ENCODE measurements around the gene USP3. TPM values are rescaled to one million over a fixed set of nuclear protein-coding genes. Genes with fewer than 3 reads are reported as not detected.

USP3 gene
- total and polyA plus RNA-seq, 3 donors from 2014 or later, result 23.2 to 43.1 (median 38.5) TPM

- Histone ChIP-seq H3K4me3 (peak overlapping the region in 1 of 2 donors; percentile 27), H3K4me1 (peaks cover 3% of the 10 kb centered on the region), H3K27ac (no peak overlapping the region), H3K36me3 (ENCODE audit: low read depth, missing control alignments) (no peaks in the 10 kb centered on the region), H3K9me3 (no peaks in the 10 kb centered on the region), H3K27me3 (no peaks in the 10 kb centered on the region)
- intact Hi-C loops (cut with DNase I; ENCODE audit: low total_unique reads), result no loop called here
- TF ChIP-seq POLR2A (IDR thresholded peaks at IDR 0.05), result no peak
- no peak for TF ChIP-seq CTCF (IDR thresholded peaks at IDR 0.05)
- DNase-seq, result no peak
- WGBS, 2 donors, result 89 to 90% methylated on average over 2 to 29 of the region's 36 CpGs
Observed at GRCh38 chr15:63458794-63459395, 45.5 kb upstream of the USP3 start.

- Histone ChIP-seq H3K27me3 (no peaks in the 10 kb centered on the region), H3K36me3 (ENCODE audit: low read depth, missing control alignments) (no peaks in the 10 kb centered on the region), H3K4me3 (no peak overlapping the region), H3K4me1 (peaks cover 3% of the 10 kb centered on the region), H3K9me3 (no peaks in the 10 kb centered on the region), H3K27ac (no peak overlapping the region)
- DNase-seq, result no peak
- intact Hi-C loops (cut with DNase I; ENCODE audit: low total_unique reads), result no loop called here
- WGBS, 2 donors, result 64 to 75% methylated on average over 15 of the region's 15 CpGs
- TF ChIP-seq CTCF (IDR thresholded peaks at IDR 0.05) (no peak), POLR2A (IDR thresholded peaks at IDR 0.05) (no peak)
Observed at GRCh38 chr15:63460210-63461155, 43.9 kb upstream of the USP3 start.

DNA sequence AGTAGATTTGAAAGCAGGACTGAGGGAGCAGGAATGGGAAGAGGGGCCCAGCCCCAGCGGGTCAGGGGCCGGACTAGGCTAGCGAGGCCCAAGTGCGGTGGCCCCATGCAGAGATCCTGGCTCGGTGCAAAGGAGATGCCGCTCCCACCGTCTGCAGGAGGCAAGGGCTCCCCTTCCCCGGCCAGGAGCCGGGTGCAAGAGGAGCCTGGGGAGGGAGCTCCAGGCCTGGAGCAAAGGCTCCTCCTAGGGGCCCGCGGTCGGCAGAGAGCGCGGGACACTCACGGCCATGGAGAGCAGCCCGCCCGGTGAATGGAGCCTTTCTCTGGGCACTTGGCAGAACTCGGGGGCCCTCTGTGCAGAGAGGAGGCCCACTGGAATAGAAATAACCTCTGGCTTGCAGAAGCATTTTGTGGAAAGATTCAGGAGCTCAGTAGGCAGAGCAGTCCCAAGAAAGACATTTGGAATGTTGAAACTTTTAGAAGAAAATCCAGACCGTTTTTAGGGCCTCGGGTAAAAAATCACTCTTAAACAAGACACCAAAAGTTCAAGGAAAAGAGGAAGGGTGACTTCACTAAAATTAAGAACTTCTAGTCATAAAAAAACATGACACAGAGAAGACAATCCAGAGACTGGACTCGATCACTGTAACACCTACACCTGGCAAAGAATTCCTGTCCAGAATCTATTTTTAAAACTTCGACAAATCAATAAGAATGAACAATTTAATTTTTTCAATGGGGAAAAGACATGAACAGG, 43.0 kb upstream of the USP3 start:
- intact Hi-C loops (cut with DNase I; ENCODE audit: low total_unique reads), result no loop called here
- H3K4me3 ChIP-seq, result peak overlapping the region in 1 of 2 donors; percentile 17
- no peak for DNase-seq
- H3K9me3 ChIP-seq, result no peaks in the 10 kb centered on the region
- no peak overlapping the region for H3K27ac ChIP-seq
- peaks cover 3% of the 10 kb centered on the region for H3K4me1 ChIP-seq
- TF ChIP-seq CTCF (IDR thresholded peaks at IDR 0.05), result no peak
- no peaks in the 10 kb centered on the region for H3K36me3 ChIP-seq (ENCODE audit: low read depth, missing control alignments)
- WGBS, 2 donors, result 39 to 44% methylated on average over 14 to 22 of the region's 22 CpGs
- no peaks in the 10 kb centered on the region for H3K27me3 ChIP-seq

DNA sequence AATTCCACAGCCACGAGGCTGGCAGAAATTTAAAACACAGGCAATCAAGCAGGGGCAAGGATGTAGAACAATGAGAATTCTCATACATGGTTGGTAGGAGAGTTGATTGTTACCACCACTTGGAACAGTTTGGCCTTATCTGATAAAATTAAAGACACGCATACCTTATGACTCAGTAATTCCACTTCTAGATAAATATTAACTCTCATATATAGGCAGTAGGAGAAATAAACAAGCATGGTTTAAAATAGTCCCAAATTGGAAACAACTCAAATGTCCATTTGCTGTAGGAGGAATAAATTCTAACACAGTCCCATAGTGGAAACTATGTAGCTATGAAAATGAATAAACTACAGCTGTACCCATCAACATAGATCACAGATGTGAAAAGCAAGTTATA, 42.3 kb upstream of the USP3 start:
- Histone ChIP-seq H3K27me3 (no peaks in the 10 kb centered on the region), H3K27ac (no peak overlapping the region), H3K9me3 (no peaks in the 10 kb centered on the region), H3K4me3 (no peak overlapping the region), H3K36me3 (ENCODE audit: low read depth, missing control alignments) (no peaks in the 10 kb centered on the region), H3K4me1 (peaks cover 3% of the 10 kb centered on the region)
- no peak for TF ChIP-seq POLR2A (IDR thresholded peaks at IDR 0.05)
- TF ChIP-seq CTCF (IDR thresholded peaks at IDR 0.05), result no peak
- no peak for DNase-seq
- intact Hi-C loops (cut with DNase I; ENCODE audit: low total_unique reads), result no loop called here
- 27 to 50% methylated on average over 2 of the region's 2 CpGs for whole genome bisulfite sequencing, 2 donors

Measured in testis (tissue), 3 donors.